A172 (cell line): ENCODE results near the gene HMCN1. TPM values are rescaled to one million over a fixed set of nuclear protein-coding genes. Genes with fewer than 3 reads are reported as not detected.
"Not testable (repeated sequence)": the region's sequence is repeated elsewhere in the genome, so short reads cannot be mapped to it uniquely, and the experiment has no call there.

Source experiments
- DNase-seq: peaks from one replicate; pipeline ENCODE4 v3.0.0-alpha.2; 2015; ENCODE audit warnings: low spot score
- total RNA-seq: library from RNA; depleted of rRNA; stranded (reverse); fragments of >200 nt; shearing (Covaris generic); gene quantifications from 2 replicates; pipeline ENCODE4 v1.2.3, GENCODE V29; 2014

HMCN1 gene
- total RNA-seq, 1 experiment from 2014 or later, result 1.6 TPM

GRCh38 chr1:186152620-186153239 is 418.5 kb downstream of the HMCN1 start:
- peak; percentile 91 for DNase-seq

GRCh38 chr1:186154651-186155050 is 420.5 kb downstream of the HMCN1 start:
- no peak for DNase-seq

DNA sequence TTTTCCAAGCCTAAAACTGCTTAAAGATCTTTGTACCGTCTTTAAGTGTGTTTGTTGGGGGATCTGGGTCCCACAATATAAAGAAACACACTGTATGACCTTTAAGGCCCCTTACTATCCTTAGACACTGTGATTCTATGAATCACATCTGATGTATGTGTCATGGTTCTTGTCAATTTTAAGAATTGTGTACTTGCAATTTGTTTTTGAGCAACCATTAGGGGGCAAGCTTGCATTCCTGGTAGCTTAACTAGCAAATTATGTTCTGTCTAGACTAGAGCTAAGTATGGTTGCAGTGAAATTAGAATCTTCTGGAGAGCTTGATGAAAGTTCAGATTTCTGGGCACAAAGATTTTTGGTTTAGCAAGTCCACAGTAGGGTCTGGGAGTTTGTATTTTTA is 421.4 kb downstream of the HMCN1 start:
- peak; percentile 75 for DNase-seq

GRCh38 chr1:186162895-186163294 is 428.7 kb downstream of the HMCN1 start:
- DNase-seq, result not testable (repeated sequence)

- no peak for DNase-seq
Observed at GRCh38 chr1:186164773-186165172, 430.6 kb downstream of the HMCN1 start.

DNA sequence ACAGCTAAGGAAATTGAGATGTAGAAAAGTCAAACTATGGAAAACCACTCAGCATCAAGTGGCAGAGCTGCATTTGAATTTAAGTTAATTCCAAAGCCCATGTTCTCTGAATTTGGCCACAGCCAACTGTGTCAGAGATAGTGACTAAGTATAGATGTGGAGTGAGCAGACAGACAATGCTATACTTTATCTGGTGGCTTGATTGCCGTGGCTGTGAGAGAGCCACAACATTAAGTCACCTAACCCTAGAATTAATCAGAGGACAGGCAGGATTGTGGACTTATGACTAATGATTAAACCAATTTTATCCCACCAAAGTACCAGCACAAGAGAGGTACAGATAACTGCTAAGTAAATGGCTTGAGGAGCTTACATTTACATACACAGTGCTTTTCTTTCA is 431.1 kb downstream of the HMCN1 start:
- no peak for DNase-seq

DNA sequence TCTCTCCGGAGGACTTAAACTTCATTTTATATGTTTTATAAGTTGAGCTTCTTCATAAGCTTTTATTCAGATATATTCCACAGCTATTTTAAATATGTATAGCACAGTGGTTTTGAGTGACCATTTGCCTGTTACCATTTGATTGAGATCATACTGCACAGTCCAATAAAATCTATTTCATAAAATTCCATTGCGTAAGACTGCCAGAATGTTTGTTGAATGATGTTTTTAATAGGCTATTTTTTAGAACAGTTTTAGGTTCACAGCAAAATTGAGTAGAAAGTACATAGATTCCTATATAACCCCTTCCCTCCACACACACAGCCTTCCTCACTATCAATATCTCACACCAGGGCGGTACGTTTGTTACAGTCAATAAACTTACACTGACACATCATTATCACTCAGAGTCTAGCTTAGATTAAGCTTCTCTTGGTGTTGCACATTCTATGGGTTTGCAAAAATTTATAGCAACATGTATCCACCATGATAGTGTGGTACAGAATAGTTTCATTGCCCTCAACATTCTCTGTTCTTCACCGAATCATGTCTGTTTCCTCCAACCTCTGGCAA is 433.0 kb downstream of the HMCN1 start:
- no peak for DNase-seq

GRCh38 chr1:186175588-186175987 is 441.4 kb downstream of the HMCN1 start:
- DNase-seq, result no peak

GRCh38 chr1:186178426-186179043 is 444.3 kb downstream of the HMCN1 start:
- DNase-seq, result no peak

DNA sequence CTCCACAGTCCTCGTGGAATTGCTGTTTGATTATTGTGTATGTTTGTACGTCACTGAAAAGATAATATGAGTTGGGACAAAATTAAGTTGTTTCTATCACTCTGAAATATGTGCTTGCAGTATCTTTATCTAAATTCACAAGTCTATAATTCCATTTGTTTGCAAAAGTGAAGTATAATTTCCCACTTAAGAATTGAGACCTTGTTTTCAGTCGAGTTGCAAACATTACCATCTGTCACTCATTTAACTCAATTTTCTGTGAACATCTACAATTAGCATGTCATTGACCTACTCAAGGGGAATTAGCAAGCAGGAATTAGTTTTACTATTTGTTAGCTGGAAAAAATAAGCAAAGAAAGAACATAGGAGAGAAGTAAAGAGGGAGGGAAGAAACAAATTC is 445.0 kb downstream of the HMCN1 start:
- no peak for DNase-seq

- peak; percentile 85 for DNase-seq
Observed at GRCh38 chr1:186183219-186183618, 449.0 kb downstream of the HMCN1 start.

- DNase-seq, result peak; percentile 33
Observed at GRCh38 chr1:186183970-186184628, 449.9 kb downstream of the HMCN1 start.

DNA sequence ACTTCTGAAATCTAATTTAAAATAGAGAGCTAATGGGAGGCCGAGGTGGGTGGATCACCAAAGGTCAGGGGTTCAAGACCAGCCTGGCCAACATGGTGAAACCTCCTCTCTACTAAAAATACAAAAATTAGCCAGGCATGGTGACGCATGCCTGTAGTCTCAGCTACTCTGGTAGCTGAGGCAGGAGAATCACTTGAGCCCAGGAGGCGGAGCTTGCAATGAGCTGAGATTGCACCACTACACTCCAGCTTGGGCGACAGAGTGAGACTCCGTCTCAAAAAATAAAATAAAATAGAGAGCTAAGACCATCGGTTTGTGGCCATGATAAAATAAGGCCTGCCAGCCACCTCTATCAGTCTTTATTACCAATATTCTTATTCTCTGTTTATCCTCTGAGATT is 452.1 kb downstream of the HMCN1 start:
- not testable (repeated sequence) for DNase-seq

DNA sequence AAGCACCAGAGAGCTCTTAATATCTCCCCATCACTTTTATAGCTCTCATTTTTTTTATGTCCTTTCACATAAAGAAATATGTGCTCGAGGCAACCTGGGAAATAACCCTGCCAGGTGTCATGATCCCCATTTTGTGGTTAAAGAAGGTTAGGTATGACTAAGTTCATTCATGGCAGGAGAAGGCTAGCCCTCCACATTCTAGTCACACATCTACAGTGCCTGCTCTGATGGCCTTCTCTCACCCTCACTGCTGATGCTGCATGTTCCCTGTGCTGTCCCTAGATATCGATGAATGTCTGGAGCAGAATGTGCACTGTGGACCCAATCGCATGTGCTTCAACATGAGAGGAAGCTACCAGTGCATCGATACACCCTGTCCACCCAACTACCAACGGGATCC is 453.4 kb downstream of the HMCN1 start:
- peak; percentile 71 for DNase-seq

DNA sequence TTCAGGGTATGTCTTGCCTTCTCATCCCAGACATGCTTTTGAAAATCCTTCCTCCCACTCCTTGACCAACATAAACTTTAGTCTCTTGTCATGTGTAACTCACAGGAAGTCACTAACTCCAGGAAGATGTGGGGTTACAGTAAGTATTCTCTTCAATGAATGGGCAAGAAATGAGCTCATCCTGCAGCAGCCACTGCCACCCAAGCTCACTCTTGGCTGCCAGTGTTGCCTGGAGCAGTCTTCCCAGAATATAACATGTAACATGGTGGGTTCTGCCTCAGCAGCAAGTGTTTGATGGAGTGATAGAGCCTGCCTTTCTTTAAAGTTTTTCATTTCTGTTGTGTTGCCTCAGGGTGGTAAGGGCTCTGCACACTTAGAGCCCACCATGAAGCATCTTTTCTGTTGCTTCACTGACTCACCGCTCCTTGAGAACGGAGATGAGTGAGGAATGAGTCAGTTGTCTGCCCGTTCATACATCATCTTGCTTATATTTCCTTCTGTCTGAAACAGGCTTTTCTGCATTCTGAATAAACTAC is 453.9 kb downstream of the HMCN1 start:
- peak; percentile 92 for DNase-seq

DNA sequence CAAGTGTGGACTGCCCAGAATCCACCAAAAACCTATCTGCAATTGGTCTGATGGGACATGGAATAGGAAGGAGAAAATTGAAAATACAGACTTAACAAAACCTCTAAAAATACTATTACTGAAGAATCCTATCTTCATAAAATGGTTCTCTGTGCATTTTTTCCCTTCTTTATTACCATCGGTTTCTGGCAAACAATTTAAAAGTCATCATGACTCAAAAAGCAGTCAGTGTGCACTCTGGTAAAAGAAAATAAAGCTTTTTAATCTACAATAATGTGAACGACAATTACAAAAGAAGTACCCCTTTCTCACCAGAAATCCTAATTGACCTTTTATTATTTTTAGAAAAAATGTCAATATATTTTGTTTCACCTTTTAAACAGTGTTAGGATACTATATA is 454.5 kb downstream of the HMCN1 start:
- peak; percentile 30 for DNase-seq

- DNase-seq, result no peak
Observed at GRCh38 chr1:186189156-186189555, 455.0 kb downstream of the HMCN1 start.

DNA sequence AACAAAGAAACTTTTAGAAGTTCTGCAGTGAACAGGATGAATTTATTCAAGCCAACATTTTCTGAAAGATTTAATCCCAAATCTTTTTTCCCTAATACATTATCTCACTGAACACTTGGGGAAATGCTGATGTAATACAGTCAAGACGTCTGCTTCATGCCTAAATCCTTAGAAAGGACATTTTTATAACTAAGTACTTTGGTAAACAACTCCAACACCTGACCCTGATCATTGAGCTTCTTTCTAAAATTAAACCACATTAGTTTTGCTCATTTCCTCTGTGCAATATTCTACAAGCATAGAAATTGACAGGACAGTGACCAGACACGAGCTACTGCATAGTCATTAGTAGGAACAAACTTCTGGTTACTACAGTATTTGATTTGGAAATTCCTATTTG is 457.3 kb downstream of the HMCN1 start:
- no peak for DNase-seq

GRCh38 chr1:186193224-186193623 is 459.0 kb downstream of the HMCN1 start:
- no peak for DNase-seq

- DNase-seq, result no peak
Observed at GRCh38 chr1:186194107-186194756, 460.0 kb downstream of the HMCN1 start.

- no peak for DNase-seq
Observed at GRCh38 chr1:186195377-186195931, 461.3 kb downstream of the HMCN1 start.

DNA sequence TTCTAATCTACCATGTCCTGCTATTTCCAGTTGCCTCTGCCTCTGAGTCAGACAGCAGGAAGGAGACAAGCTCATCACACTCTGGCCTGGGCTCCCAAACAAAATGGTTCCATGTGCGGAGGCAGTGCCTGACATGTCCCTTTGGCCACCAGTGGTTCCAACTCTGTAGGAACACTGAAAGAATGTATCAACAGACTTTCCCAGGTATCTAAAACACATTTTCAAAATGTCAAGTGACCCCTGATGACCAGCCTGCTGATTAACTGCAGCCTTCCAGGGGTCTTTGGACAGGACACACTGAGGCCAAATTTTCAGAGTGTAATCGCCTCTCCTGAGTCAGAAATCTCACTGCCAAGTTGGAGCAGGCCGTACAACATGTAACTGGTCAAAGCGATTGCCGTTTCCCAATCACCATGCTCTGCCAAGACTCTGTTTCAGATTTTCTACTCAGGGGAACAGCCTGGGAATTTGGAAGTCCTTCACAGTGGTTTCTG is 468.1 kb downstream of the HMCN1 start:
- DNase-seq, result no peak
